GM12865 (cell line): ENCODE measurements around the gene NUCB2.

Experiments
- DNase-seq: peaks from one replicate; pipeline ENCODE4 v3.0.0; 2010; ENCODE audit warnings: low read depth
- H3K4me3 ChIP-seq: 2 replicates; pipeline ENCODE4 v1.5.1; 2011; ENCODE audit warnings: mild to moderate bottlenecking, low read depth, low read length, control low read depth
- CTCF ChIP-seq: IDR thresholded peaks from 2 replicates; pipeline ENCODE4 v1.5.1; 2011; ENCODE audit warnings: low read length, control low read depth, low read depth, inconsistent platforms; ENCODE audit not compliant: insufficient read depth; ENCODE audit errors: missing control alignments

Gene NUCB2

GRCh38 chr11:17333799-17334586 is 57.5 kb downstream of the NUCB2 start:
- no peak for DNase-seq
- no peak for TF ChIP-seq CTCF
- H3K4me3 ChIP-seq = no peak overlapping the region

GRCh38 chr11:17343257-17343656 is 66.7 kb downstream of the NUCB2 start:
- no peak for DNase-seq
- H3K4me3 ChIP-seq = no peak overlapping the region
- TF ChIP-seq CTCF = no peak

DNA sequence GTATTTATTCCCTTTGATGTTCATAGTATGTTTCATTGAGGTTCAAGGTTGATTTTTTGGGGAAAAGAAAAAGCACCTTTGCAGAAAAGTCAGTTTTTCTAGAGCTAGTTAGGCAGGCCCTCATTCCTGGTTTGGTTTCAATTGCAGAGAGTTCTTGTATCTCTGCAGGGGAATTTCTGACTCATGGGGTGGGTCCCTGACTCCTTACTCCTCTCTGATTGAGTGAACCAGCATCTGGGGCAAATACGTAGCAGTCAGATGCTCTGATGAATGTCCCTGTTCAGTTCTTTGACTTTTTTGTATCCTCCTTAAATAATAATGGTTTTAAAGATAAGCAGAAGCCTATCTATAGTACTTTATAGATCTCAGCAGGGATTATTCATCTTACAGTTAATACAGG is 67.4 kb downstream of the NUCB2 start:
- no peak for TF ChIP-seq CTCF
- no peak for DNase-seq
- no peak overlapping the region for H3K4me3 ChIP-seq

DNA sequence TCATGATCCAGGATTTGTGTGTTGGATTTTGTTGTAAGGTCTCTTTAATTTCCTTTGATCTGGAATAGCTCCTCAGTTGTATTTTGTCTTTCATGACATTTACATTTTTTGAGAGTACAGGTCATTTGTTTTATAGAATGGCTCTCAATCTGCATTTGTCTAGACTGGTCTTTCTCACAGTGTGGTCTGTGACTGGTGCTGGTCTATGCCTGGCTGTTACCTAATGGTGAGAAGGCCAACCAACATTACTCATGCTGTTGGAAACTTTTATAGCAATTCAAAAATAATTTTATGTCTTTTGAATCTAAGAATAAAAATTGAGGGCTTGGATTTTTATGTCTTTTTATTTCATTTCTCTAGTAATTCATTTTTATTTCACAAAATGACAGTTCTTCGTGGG is 71.1 kb downstream of the NUCB2 start:
- no peak for DNase-seq

DNA sequence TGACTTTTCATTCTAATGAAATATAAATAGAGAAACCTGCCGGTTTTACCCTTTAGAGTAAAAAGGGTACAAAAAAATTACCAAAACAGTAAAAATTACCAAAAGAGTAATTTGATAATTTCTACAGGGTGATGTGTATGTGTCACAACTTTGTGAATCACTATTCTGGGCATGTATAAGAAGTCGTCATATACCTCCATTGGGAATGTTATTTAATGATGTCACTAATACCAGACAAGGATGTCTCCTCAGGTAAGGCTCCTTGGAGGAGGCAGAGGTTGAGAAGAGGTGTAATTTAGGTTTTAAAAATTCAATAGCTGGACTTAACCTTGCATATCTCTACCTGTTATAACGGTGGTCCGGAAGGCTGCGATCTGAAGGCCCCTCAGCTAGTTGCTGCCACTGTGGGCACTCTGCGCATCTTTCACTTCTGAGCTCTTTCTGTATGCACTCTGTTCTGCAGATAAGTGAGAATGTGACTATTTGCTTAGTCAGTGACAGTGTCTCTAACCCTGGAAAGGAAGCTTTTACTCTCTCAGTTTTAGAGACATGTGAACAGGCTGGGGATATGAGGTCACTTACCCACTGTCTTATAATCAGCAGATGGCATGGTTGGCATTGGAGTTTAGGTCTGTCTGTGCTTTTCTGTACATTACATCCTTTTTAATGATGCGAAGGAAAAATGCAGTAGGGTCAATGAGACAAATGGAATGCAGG is 74.1 kb downstream of the NUCB2 start:
- H3K4me3 ChIP-seq = no peak overlapping the region
- no peak for TF ChIP-seq CTCF
- DNase-seq = no peak

More for the DNA sequence above, 71.1 kb downstream of the NUCB2 start:
- TF ChIP-seq CTCF = no peak
- H3K4me3 ChIP-seq = no peak overlapping the region

DNA sequence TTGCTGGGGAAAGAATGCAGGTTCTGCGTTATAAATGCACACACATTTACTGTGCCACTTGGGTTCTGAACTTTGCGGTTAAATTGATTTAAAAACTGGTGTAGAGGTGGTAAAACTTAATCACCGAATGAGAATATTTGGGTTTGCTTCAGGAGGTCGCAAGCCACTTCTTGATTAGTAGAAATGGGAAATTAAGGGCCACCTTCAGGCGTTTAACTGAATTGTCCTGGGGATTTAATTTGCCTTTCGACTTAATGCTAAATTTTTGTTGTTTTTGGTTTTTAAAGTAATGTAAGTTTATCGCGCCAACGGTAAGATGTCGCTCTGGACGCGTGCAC is 74.6 kb downstream of the NUCB2 start:
- no peak overlapping the region for H3K4me3 ChIP-seq
- no peak for DNase-seq
- TF ChIP-seq CTCF = no peak

- peak; percentile 23 for DNase-seq
- H3K4me3 ChIP-seq = peak within 1 kb of the TSS; percentile 65
- no peak for TF ChIP-seq CTCF
Measured at GRCh38 chr11:17351510-17352176, 75.1 kb downstream of the NUCB2 start, which contains the start of gene NCR3LG1. NCR3LG1 (plus strand) TSS chr11:17351800; CDS start chr11:17351970, 170 bp downstream.
